Sigmoid colon (tissue), 7 donors: ENCODE data around the gene CLK3. TPM values are rescaled to one million over a fixed set of nuclear protein-coding genes. Genes with fewer than 3 reads are reported as not detected.
A peak's percentile ranks its signal among the peaks of the same experiment; 100 is the strongest.

Experiments
- DNase-seq: peaks from one replicate; pipeline ENCODE4 v3.0.0-alpha.2; 2019
- H3K27ac ChIP-seq, 4 donors: fragments of 200-600 bp; sonication (generic); one replicate each; pipeline ENCODE4 v1.5.1; 2016 to 2019; ENCODE audit warnings: mild to moderate bottlenecking in 1 of 4
- H3K27me3 ChIP-seq, 3 donors: fragments of 200-600 bp; sonication (generic); one replicate each; pipeline ENCODE4 v1.5.1; 2019; ENCODE audit warnings: mild to moderate bottlenecking in 1 of 3
- H3K36me3 ChIP-seq, 4 donors: fragments of 200-600 bp; sonication (generic); one replicate each; pipeline ENCODE4 v1.5.1; 2016 to 2019
- H3K4me1 ChIP-seq, 4 donors: fragments of 200-600 bp; sonication (generic); one replicate each; pipeline ENCODE4 v1.5.1; 2017 to 2019
- H3K4me3 ChIP-seq, 4 donors: fragments of 200-600 bp; sonication (generic); one replicate each; pipeline ENCODE4 v1.5.1; 2017 to 2019; ENCODE audit warnings: mild to moderate bottlenecking in 2 of 4, moderate library complexity in 1 of 4
- H3K9me3 ChIP-seq, 4 donors: fragments of 200-600 bp in 3 of 4; sonication (generic) in 3 of 4; one replicate each; pipeline versions ENCODE4 v1.5.1 to v1.6.1; 2013 to 2019
- CTCF ChIP-seq, 4 experiments: fragments of 450-650 bp in 3 of 4; fragments of 200-600 bp in 1 of 4; IDR thresholded peaks; one replicate each; pipeline ENCODE4 v1.5.1; 2016 to 2019; ENCODE audit warnings: antibody characterized with exemption in 4 of 4, mild to moderate bottlenecking in 3 of 4, moderate library complexity in 2 of 4
- EP300 ChIP-seq, 4 donors: sonication (generic); formaldehyde crosslinking; IDR thresholded peaks; one replicate each; pipeline ENCODE4 v1.6.1; 2017; ENCODE audit warnings: antibody characterized with exemption in 4 of 4
- POLR2A ChIP-seq, 2 donors: fragments of 450-650 bp; IDR thresholded peaks; one replicate each; pipeline ENCODE4 v1.6.1; 2016; ENCODE audit warnings: antibody characterized with exemption in 2 of 2, mild to moderate bottlenecking in 2 of 2, moderate library complexity in 2 of 2
- POLR2AphosphoS5 ChIP-seq, 4 donors: sonication (generic); formaldehyde crosslinking; IDR thresholded peaks; one replicate each; pipeline ENCODE4 v1.6.1; 2017; ENCODE audit warnings: antibody characterized with exemption in 4 of 4
- WGBS, 2 donors: extraction: QIAGEN DNeasy Blood & Tissue Kit; methylation state at CpG; one replicate each; pipeline ENCODE4 v1.1.7; 2013; 5-methylcytosine and 5-hydroxymethylcytosine counted together
- intact Hi-C: fragments of 100-400 bp; cut with DNase I; formaldehyde crosslinking; loops from one replicate; pipeline ENCODE4 v1.15.1; 2023
- polyA plus RNA-seq, 3 donors: library from polyadenylated mRNA; stranded (reverse); fragments of 200-250 nt; gene quantifications; one replicate each; pipeline ENCODE4 v1.2.3, GENCODE V29; 2013
- total RNA-seq, 4 donors: library from RNA; depleted of rRNA; stranded (reverse); fragments of >200 nt; gene quantifications; one replicate each; pipeline ENCODE4 v1.1.0, GENCODE V29; 2016
- donor health status: healthy with polysubstance abuse.
- donor health status: Bipolar disorder and iron deficiency.
- donor health status: healthy.

Gene CLK3
- total and polyA plus RNA-seq, 7 donors, result 59.5 to 124 (median 75.5) TPM

- WGBS, 2 donors, result 35 to 74% methylated on average over 2 of the region's 2 CpGs
- peaks cover 0 to 31% (median 24%) of the 10 kb centered on the region in 4 donors for H3K4me1 ChIP-seq
Measured at GRCh38 chr15:74664670-74665069, 49.0 kb downstream of the CLK3 start.

DNA sequence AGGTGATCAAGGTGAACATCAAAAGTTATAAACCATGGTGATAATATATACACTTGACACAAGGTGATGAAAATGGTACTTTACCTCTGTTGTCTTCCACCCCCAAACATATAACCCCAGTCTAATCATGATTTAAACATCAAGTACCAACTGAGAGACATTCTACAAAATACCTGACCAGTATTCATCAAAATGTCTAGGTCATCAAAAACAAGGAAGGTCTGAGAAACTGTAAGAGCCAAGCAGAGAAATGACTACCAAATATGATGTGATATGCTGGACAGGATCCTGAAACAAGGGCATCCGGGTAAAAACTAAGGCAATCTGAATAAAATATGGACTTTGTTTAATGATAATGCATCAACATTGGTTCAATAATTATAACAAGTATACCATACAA is 52.3 kb downstream of the CLK3 start:
- Histone ChIP-seq H3K27me3 (no peaks in the 10 kb centered on the region), H3K9me3 (no peaks in the 10 kb centered on the region), H3K36me3 (peaks cover 6 to 35% (median 20%) of the 10 kb centered on the region in 4 donors), H3K4me1 (peaks cover 0 to 22% (median 22%) of the 10 kb centered on the region in 4 donors), H3K27ac (no peak overlapping the region), H3K4me3 (no peak overlapping the region)
- DNase-seq, result no peak
- intact Hi-C loops, result no loop called here
- WGBS, 2 donors, result 90 to 91% methylated on average over 1 of the region's 1 CpG
- no peak for TF ChIP-seq CTCF (IDR thresholded peaks at IDR 0.05)
- no peak for TF ChIP-seq POLR2AphosphoS5 (IDR thresholded peaks at IDR 0.05)
- TF ChIP-seq POLR2A (IDR thresholded peaks at IDR 0.05), result no peak
- no peak for TF ChIP-seq EP300 (IDR thresholded peaks at IDR 0.05)

More at GRCh38 chr15:74664670-74665069, 49.0 kb downstream of the CLK3 start:
- Histone ChIP-seq H3K36me3 (peaks cover 0 to 8% (median 0%) of the 10 kb centered on the region in 4 donors), H3K4me3 (no peak overlapping the region), H3K27ac (peak overlapping the region; percentile 38 to 62 (median 50)), H3K27me3 (no peaks in the 10 kb centered on the region), H3K9me3 (no peaks in the 10 kb centered on the region)
- DNase-seq, result no peak
- no peak for TF ChIP-seq EP300 (IDR thresholded peaks at IDR 0.05)
- no peak for TF ChIP-seq POLR2AphosphoS5 (IDR thresholded peaks at IDR 0.05)
- TF ChIP-seq POLR2A (IDR thresholded peaks at IDR 0.05), result no peak
- no peak for TF ChIP-seq CTCF (IDR thresholded peaks at IDR 0.05)
- intact Hi-C loops, result no loop called here

GRCh38 chr15:74669627-74670026 is 54.0 kb downstream of the CLK3 start:
- Histone ChIP-seq H3K36me3 (peaks cover 6 to 52% (median 26%) of the 10 kb centered on the region in 4 donors), H3K4me3 (no peak overlapping the region), H3K27me3 (no peaks in the 10 kb centered on the region), H3K27ac (no peak overlapping the region), H3K4me1 (peaks cover 0 to 7% (median 5%) of the 10 kb centered on the region in 4 donors), H3K9me3 (no peaks in the 10 kb centered on the region)
- intact Hi-C loops, result no loop called here
- TF ChIP-seq CTCF (IDR thresholded peaks at IDR 0.05) (no peak), POLR2AphosphoS5 (IDR thresholded peaks at IDR 0.05) (no peak), EP300 (IDR thresholded peaks at IDR 0.05) (no peak), POLR2A (IDR thresholded peaks at IDR 0.05) (no peak)
- no peak for DNase-seq
- 89 to 94% methylated on average over 4 of the region's 4 CpGs for WGBS, 2 donors

DNA sequence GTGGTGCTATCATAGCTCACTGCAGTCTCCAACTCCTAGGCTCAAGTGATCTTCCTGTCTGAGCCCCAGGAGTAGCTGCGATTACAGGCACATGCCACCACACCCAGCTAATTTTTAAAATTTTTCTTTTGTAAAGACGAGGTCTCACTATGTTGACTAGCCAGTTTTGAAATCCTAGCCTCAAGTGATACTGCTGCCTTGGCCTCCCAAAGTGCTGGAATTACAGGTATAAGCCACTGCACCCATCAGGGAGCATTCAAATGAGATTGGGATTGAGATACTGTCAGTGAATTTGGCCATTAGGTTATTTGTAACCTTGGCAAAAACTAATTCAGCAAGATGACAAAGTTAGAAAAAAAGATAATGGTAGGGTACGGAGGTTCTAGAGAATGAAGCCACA is 58.5 kb downstream of the CLK3 start:
- no peak for DNase-seq
- Histone ChIP-seq H3K4me1 (no peaks in the 10 kb centered on the region), H3K36me3 (peaks cover 6 to 52% (median 27%) of the 10 kb centered on the region in 4 donors), H3K9me3 (no peaks in the 10 kb centered on the region), H3K27ac (no peak overlapping the region), H3K4me3 (no peak overlapping the region), H3K27me3 (no peaks in the 10 kb centered on the region)
- WGBS, 2 donors, result 94% methylated on average over 3 of the region's 3 CpGs
- intact Hi-C loops, result no loop called here
- TF ChIP-seq POLR2AphosphoS5 (IDR thresholded peaks at IDR 0.05) (no peak), EP300 (IDR thresholded peaks at IDR 0.05) (no peak), CTCF (IDR thresholded peaks at IDR 0.05) (no peak), POLR2A (IDR thresholded peaks at IDR 0.05) (no peak)

DNA sequence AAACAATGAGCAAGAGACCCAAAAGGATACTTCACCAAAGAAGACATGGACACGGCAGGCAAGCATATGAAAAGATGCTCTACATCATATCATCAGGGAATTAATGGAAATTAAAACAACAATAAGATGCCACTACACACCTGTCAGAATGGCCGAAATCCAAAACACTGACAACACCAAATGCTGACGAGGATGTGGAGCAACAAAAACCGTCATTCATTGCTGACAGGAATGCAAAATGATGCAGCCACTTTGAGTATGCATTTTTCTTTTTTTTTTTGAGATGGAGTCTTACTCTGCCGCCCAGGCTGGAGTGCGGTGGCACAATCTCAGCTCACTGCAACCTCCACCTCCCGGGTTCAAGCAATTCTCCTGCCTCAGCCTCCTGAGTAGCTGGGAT is 61.2 kb downstream of the CLK3 start:
- Histone ChIP-seq H3K4me3 (no peak overlapping the region), H3K27ac (no peak overlapping the region), H3K4me1 (no peaks in the 10 kb centered on the region), H3K9me3 (no peaks in the 10 kb centered on the region), H3K36me3 (peaks cover 0 to 28% (median 13%) of the 10 kb centered on the region in 4 donors), H3K27me3 (no peaks in the 10 kb centered on the region)
- no peak for DNase-seq
- WGBS, 2 donors, result 92 to 93% methylated on average over 7 of the region's 7 CpGs
- TF ChIP-seq POLR2A (IDR thresholded peaks at IDR 0.05) (no peak), EP300 (IDR thresholded peaks at IDR 0.05) (no peak), POLR2AphosphoS5 (IDR thresholded peaks at IDR 0.05) (no peak), CTCF (IDR thresholded peaks at IDR 0.05) (no peak)
- intact Hi-C loops, result no loop called here
